Glutamatergic neuron (in vitro differentiated cells): ENCODE results near the gene PLXNA2. TPM values are rescaled to one million over a fixed set of nuclear protein-coding genes. Genes with fewer than 3 reads are reported as not detected.

Experiments
- DNase-seq: peaks from one replicate; pipeline ENCODE4 v3.0.0; 2022
- H3K27ac Mint-ChIP-seq: one replicate; pipeline ENCODE4 v1.8.0; 2020; ENCODE audit warnings: mild to moderate bottlenecking, mixed read lengths, inconsistent platforms; ENCODE audit not compliant: unreplicated experiment
- H3K27me3 Mint-ChIP-seq: one replicate; pipeline ENCODE4 v1.8.0; 2020; ENCODE audit warnings: mild to moderate bottlenecking, moderate library complexity, mixed read lengths, inconsistent platforms; ENCODE audit not compliant: unreplicated experiment
- H3K36me3 Mint-ChIP-seq: one replicate; pipeline ENCODE4 v1.8.0; 2020; ENCODE audit warnings: mild to moderate bottlenecking, mixed read lengths, inconsistent platforms; ENCODE audit not compliant: unreplicated experiment
- H3K4me1 Mint-ChIP-seq: one replicate; pipeline ENCODE4 v1.8.0; 2020; ENCODE audit warnings: mild to moderate bottlenecking, low read depth, mixed read lengths, inconsistent platforms; ENCODE audit not compliant: unreplicated experiment
- H3K4me3 Mint-ChIP-seq: one replicate; pipeline ENCODE4 v1.8.0; 2020; ENCODE audit warnings: mild to moderate bottlenecking, mixed read lengths, inconsistent platforms; ENCODE audit not compliant: unreplicated experiment
- H3K9me3 Mint-ChIP-seq: one replicate; pipeline ENCODE4 v1.8.0; 2020; ENCODE audit warnings: mild to moderate bottlenecking, moderate library complexity, mixed read lengths, inconsistent platforms; ENCODE audit not compliant: unreplicated experiment
- total RNA-seq: library from RNA; stranded (reverse); fragmentation: NEBNext Ultra II Directional; extraction: Animal tissue kit (Norgen Biotek cat#: 25700); gene quantifications from one replicate; pipeline ENCODE4 v1.2.1, GENCODE V29; 2021; ENCODE audit not compliant: unreplicated experiment
- TF ChIP-seq, protein P1 (sequence below): fragments of 200-600 bp; sonication (generic); IDR thresholded peaks from one replicate; pipeline ENCODE4 v1.5.0; 2021; ENCODE audit not compliant: partially characterized antibody, unreplicated experiment

The PLXNA2 gene
- total RNA-seq, 1 donor from 2014 or later: 66.0 TPM

DNA sequence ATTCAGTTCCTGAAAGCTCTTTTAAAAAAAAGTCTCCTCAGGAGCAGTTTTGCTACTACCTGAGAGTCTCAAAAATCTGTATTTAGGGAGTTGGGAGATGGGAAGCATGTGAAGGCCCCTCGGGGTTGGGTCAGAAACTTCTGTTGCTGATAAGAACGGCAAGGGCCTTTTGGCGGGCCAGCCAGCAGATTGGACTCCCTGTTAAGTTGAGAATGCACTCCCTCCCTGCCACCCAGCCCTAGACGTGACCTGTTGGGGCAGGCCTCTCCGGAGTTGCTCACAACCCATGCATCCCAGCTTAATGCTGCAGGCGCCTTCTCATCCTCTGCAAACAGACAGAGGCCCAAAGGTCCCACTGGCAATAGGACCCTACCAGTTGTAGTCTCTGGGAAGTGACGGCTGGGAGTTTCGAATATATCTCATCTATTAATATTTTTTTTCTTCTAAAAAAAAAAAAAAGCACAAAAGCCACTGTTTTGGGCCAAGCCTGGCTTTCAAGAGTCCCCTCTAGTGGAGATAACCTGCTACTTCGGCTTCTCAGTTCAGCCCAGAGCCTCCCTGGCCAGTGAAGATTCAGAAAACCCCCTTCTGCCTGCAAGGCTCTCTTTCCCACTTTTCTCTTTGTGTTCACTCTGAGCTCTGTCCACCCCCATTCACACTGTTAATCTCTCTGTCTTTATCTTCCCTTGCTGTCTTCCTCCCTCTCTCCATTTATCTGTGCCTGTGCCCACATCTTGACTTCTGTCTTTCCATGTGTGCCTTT lies 5.3 kb downstream of the PLXNA2 start:
- Mint-ChIP-seq H3K4me3 (peak overlapping the region; percentile 48), H3K4me1 (peaks cover 56% of the 10 kb centered on the region), H3K36me3 (no peaks in the 10 kb centered on the region), H3K9me3 (peaks cover 4% of the 10 kb centered on the region), H3K27ac (peak overlapping the region; percentile 4), H3K27me3 (peaks cover 7% of the 10 kb centered on the region)
- TF ChIP-seq, protein P1, sequence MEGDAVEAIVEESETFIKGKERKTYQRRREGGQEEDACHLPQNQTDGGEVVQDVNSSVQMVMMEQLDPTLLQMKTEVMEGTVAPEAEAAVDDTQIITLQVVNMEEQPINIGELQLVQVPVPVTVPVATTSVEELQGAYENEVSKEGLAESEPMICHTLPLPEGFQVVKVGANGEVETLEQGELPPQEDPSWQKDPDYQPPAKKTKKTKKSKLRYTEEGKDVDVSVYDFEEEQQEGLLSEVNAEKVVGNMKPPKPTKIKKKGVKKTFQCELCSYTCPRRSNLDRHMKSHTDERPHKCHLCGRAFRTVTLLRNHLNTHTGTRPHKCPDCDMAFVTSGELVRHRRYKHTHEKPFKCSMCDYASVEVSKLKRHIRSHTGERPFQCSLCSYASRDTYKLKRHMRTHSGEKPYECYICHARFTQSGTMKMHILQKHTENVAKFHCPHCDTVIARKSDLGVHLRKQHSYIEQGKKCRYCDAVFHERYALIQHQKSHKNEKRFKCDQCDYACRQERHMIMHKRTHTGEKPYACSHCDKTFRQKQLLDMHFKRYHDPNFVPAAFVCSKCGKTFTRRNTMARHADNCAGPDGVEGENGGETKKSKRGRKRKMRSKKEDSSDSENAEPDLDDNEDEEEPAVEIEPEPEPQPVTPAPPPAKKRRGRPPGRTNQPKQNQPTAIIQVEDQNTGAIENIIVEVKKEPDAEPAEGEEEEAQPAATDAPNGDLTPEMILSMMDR: peak; percentile 86
- no peak for DNase-seq

DNA sequence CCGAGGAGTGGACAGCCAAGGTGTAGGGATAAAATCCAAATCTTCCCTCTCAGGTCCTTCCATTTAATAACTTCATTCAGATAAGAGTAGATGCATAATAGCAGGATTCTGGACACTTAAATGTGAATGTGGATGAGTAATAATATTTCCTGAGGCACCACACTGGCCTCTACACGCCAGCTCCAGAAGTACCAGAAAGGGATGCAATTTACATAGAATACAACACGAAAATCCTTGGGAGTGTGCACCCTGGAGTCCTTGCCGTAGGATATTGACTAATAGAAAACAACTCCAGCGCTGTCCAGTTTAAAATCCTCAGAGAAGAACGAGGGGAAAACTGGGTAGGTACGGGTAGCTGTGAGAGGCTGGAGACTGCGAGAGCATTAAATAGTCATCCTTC lies 6.9 kb downstream of the PLXNA2 start:
- Mint-ChIP-seq H3K27me3 (peaks cover 1% of the 10 kb centered on the region), H3K27ac (no peak overlapping the region), H3K36me3 (no peaks in the 10 kb centered on the region), H3K4me1 (peaks cover 67% of the 10 kb centered on the region), H3K4me3 (no peak overlapping the region), H3K9me3 (peaks cover 9% of the 10 kb centered on the region)
- no peak for DNase-seq
- TF ChIP-seq, protein P1: no peak

DNA sequence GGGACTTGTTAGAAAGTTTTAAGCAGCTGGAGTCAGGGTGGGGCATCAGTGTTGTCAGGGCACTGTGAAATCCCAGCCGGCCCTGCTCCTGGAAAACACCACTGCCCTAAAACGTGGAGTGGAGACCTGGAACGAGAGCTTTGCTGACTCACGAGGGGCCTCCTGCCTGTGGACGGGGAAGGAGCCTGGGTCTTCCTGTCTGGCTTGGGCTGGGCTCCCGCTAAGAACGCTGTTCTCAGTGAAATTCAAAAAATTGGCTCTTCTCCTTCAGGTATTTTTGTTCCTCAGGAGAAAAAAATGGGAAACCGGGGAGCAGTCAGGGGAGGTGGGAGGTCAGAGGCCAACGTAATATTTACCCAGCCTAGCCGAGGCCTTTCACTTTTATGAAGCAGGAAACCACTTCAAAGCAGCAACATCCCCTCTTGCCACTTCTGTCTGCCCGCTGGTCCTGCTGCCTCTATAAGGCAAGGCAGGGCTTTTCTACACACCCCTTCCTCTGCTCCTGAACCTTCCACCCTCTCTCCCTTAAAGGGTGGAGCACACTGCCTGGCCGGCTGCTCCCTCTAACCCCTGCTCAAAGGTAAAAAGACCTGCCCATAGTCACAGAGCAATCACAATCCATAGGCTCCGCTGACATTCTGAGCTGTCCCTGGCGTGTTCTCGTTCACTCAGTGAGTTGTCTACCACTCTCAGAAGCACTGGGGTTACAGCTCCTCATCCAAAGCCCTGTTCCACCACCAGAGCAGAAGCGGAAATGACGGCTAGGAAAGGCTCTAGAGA lies 8.0 kb downstream of the PLXNA2 start:
- Mint-ChIP-seq H3K4me3 (peak overlapping the region; percentile 61), H3K27me3 (peaks cover 4% of the 10 kb centered on the region), H3K9me3 (peaks cover 9% of the 10 kb centered on the region), H3K27ac (peak overlapping the region; percentile 49), H3K36me3 (no peaks in the 10 kb centered on the region), H3K4me1 (peaks cover 73% of the 10 kb centered on the region)
- TF ChIP-seq, protein P1: no peak
- DNase-seq: no peak

DNA sequence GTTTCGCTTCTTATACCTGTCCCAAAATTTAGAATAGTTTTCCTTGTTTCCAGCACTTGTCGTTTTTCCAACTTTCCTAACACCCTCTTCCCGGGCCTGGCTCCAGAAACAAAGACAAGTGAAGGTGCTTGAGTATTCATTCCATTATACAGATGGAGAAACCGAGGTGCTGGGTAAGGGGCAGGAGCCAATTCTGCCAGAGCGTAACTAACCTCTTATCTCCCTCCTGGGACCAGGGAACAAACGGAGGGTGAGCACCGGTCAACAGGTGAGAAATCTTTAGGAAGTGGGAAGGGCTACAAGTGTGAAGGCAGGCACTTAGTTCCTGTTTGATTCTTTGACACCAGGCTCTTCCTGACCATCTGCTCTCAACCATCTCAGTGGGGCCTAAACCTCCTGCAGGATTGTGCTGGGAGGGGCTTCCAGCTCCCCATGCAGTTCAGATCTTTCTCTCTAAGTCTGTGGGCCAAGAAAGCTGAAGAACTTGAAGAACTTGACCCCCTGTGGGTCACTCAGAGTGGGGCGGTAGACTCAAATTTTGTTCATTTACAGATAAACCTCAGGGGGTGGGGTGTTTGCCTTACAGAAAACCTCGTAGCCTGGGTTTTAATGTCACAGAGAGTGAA lies 8.7 kb downstream of the PLXNA2 start:
- peak overlapping the region; percentile 8 for H3K4me3 Mint-ChIP-seq
- no peak overlapping the region for H3K27ac Mint-ChIP-seq
- TF ChIP-seq, protein P1: no peak
- H3K4me1 Mint-ChIP-seq: peaks cover 76% of the 10 kb centered on the region
- H3K9me3 Mint-ChIP-seq: peaks cover 9% of the 10 kb centered on the region
- peaks cover 6% of the 10 kb centered on the region for H3K27me3 Mint-ChIP-seq
- DNase-seq: no peak
- no peaks in the 10 kb centered on the region for H3K36me3 Mint-ChIP-seq
